GM12878 (cell line): Measurements from ENCODE around the gene TMEM41B. TPM values are rescaled to one million over a fixed set of nuclear protein-coding genes. Genes with fewer than 3 reads are reported as not detected.
A peak's percentile ranks its signal among the peaks of the same experiment; 100 is the strongest.

Experiments
- ATAC-seq: fragments of 200-7000 bp; cut with Tn5 transposase; 3 replicates; pipeline ENCODE4 v1.9.1; 2020; ENCODE audit warnings: mild to moderate bottlenecking, moderate library complexity
- BruUV-seq: library from RNA; stranded (reverse); fragments of 400-500 nt; replicated peaks from 2 replicates; lab custom pipeline; 2021; lab: Mats Ljungman, UMichigan
- CTCF ChIA-PET: fragments of 300-600 bp; sonication (Branson Sonifier 250); formaldehyde crosslinking; extraction: SDS; loops from one replicate; lab custom pipeline; 2021; ENCODE audit warnings: inconsistent platforms; lab: Yijun Ruan, JAX
- POLR2A ChIA-PET: fragments of 350-600 bp; formaldehyde crosslinking; extraction: SDS; loops from one replicate; lab custom pipeline; 2021; ENCODE audit warnings: inconsistent platforms; lab: Charles Lee
- RAD21 ChIA-PET: fragments of 300-600 bp; sonication (Branson Sonifier 250); formaldehyde crosslinking; loops from one replicate; lab custom pipeline; 2023; ENCODE audit warnings: antibody characterized with exemption; ENCODE audit not compliant: unreplicated experiment; lab: Charles Lee
- SMC1A ChIA-PET: fragments of 300-600 bp; sonication (Branson Sonifier 250); formaldehyde crosslinking; loops from one replicate; lab custom pipeline; 2023; ENCODE audit not compliant: unreplicated experiment, uncharacterized antibody; lab: Charles Lee
- DNase-seq: peaks from one replicate; pipeline ENCODE4 v3.0.0-alpha.2; 2011; ENCODE audit warnings: low read depth, low spot score
- FAIRE-seq: peaks from 3 replicates; lab custom pipeline; 2011; peaks lifted over from hg19 to GRCh38; lab: Jason Lieb, UNC
- H2AFZ ChIP-seq: 2 replicates; pipeline ENCODE4 v1.6.0; 2011; ENCODE audit warnings: low read depth, low read length, control low read depth; ENCODE audit not compliant: control insufficient read depth
- H3K27ac ChIP-seq: 2 replicates; pipeline ENCODE4 v1.5.1; 2011; ENCODE audit warnings: control low read depth; ENCODE audit not compliant: control insufficient read depth, insufficient read depth
- H3K27me3 ChIP-seq, 2 experiments: replicated peaks in 1 of 2; 2 replicates each; pipeline versions ENCODE4 v1.6.0 to v1.6.1; 2011; ENCODE audit warnings: low read length in 1 of 2; ENCODE audit not compliant: control insufficient read depth in 2 of 2, insufficient read depth in 2 of 2
- H3K36me3 ChIP-seq, 2 experiments: 2 replicates each; pipeline ENCODE4 v1.5.1; 2011; ENCODE audit warnings: low read length in 1 of 2; ENCODE audit not compliant: control insufficient read depth in 2 of 2, insufficient read depth in 2 of 2
- H3K4me1 ChIP-seq: 2 replicates; pipeline ENCODE4 v1.6.1; 2011; ENCODE audit warnings: mild to moderate bottlenecking, low read length, moderate library complexity, mixed read lengths; ENCODE audit not compliant: control insufficient read depth, insufficient read depth
- H3K4me2 ChIP-seq: 2 replicates; pipeline ENCODE4 v1.6.0; 2011; ENCODE audit warnings: control low read depth; ENCODE audit not compliant: control insufficient read depth, insufficient read depth
- H3K4me3 ChIP-seq: fragments of 200-600 bp; sonication (generic); 2 replicates; pipeline ENCODE4 v1.5.1; 2016
- H3K79me2 ChIP-seq: 2 replicates; pipeline ENCODE4 v1.6.0; 2011; ENCODE audit warnings: low read length; ENCODE audit not compliant: control insufficient read depth, insufficient read depth
- H3K9ac ChIP-seq: 2 replicates; pipeline ENCODE4 v1.8.0; 2011; ENCODE audit warnings: low read length, control low read depth, mixed read lengths; ENCODE audit not compliant: control insufficient read depth, insufficient read depth
- H3K9me3 ChIP-seq: replicated peaks from 3 replicates; pipeline ENCODE4 v1.5.1; 2011; ENCODE audit warnings: mild to moderate bottlenecking, low read length; ENCODE audit not compliant: control insufficient read depth, insufficient read depth
- H4K20me1 ChIP-seq: 2 replicates; pipeline ENCODE4 v1.6.0; 2011; ENCODE audit not compliant: control insufficient read depth, insufficient read depth
- CEBPB ChIP-seq, 2 experiments: fragments of 150-350 bp in 1 of 2; IDR thresholded peaks; 2 replicates each; pipeline ENCODE4 v1.6.1; 2012 to 2014; ENCODE audit warnings: low read depth in 2 of 2, low read length in 2 of 2, borderline replicate concordance in 1 of 2, inconsistent platforms in 1 of 2
- NR2F1 ChIP-seq: fragments of 450-650 bp; conservative IDR thresholded peaks from 2 replicates; pipeline ENCODE4 v1.6.1; 2017; ENCODE audit warnings: mild to moderate bottlenecking
- NRF1 ChIP-seq: conservative IDR thresholded peaks from 2 replicates; pipeline ENCODE4 v1.6.1; 2011; ENCODE audit warnings: mild to moderate bottlenecking, low read depth, low read length, improper control_type of control experiment
- PML ChIP-seq: IDR thresholded peaks from 2 replicates; pipeline ENCODE4 v1.6.1; 2012; ENCODE audit warnings: low read length, inconsistent platforms
- POLR2AphosphoS2 ChIP-seq: IDR thresholded peaks from 2 replicates; pipeline ENCODE4 v1.6.1; 2011; ENCODE audit warnings: low read depth, mild to moderate bottlenecking, low read length, improper control_type of control experiment, moderate library complexity
- RELA ChIP-seq: fragments of 450-650 bp; IDR thresholded peaks from 2 replicates; pipeline ENCODE4 v1.8.0; 2014; ENCODE audit warnings: borderline replicate concordance; ENCODE audit not compliant: partially characterized antibody
- ZNF384 ChIP-seq: IDR thresholded peaks from 2 replicates; pipeline ENCODE4 v1.6.1; 2012; ENCODE audit warnings: low read depth, mild to moderate bottlenecking, low read length, improper control_type of control experiment, borderline replicate concordance
- WGBS: methylation state at CpG from one replicate; pipeline ENCODE4 v1.1.6; 2016; ENCODE audit warnings: low lambda C conversion rate; ENCODE audit not compliant: insufficient replicate concordance, insufficient coverage; ENCODE audit errors: missing lambda C conversion rate; 5-methylcytosine and 5-hydroxymethylcytosine counted together
- in situ Hi-C: fragments of 300-500 bp; cut with MboI; formaldehyde crosslinking; loops from 9 replicates; pipeline ENCODE4 v1.14.3; 2018; ENCODE audit warnings: mixed read lengths
- intact Hi-C: fragments of 100-400 bp; cut with micrococcal nuclease; formaldehyde crosslinking; loops from one replicate; pipeline ENCODE4 v1.14.2; 2022; ENCODE audit not compliant: unreplicated experiment
- polyA plus RNA-seq, 11 experiments: library from polyadenylated mRNA; depleted of rRNA in 4 of 11; unstranded in 6 of 11; stranded (reverse) in 5 of 11; fragments of >200 nt; fragmentation: Nextera tagmentation in 4 of 11; fragmentation: Illumina TruSeq in 1 of 11; extraction: Ambion mirVana in 4 of 11; extraction: Trizol in 1 of 11; gene quantifications; 1 replicate in 1 of 11; 2 replicates in 10 of 11; pipeline versions ENCODE4 v1.2.1 to v1.2.3, GENCODE V29; 2011 to 2016; ENCODE audit warnings: inconsistent platforms in 2 of 11, missing spikeins in 2 of 11, low read depth in 1 of 11
- total RNA-seq, 4 experiments: library from RNA; depleted of rRNA in 3 of 4; stranded (reverse); fragments of >200 nt in 3 of 4; fragmentation: Illumina TruSeq in 1 of 4; extraction: Trizol in 1 of 4; gene quantifications; 2 replicates each; pipeline versions ENCODE4 v1.2.1 to v1.2.3, GENCODE V29; 2013 to 2021
- TF ChIP-seq, protein P1 (sequence below), 3 experiments: IDR thresholded peaks in 2 of 3; conservative IDR thresholded peaks in 1 of 3; 2 replicates each; pipeline ENCODE4 v1.5.1; 2011; ENCODE audit warnings: low read depth in 3 of 3, low read length in 3 of 3, mild to moderate bottlenecking in 3 of 3, control low read depth in 2 of 3, moderate library complexity in 2 of 3, inconsistent platforms in 1 of 3, mixed read lengths in 1 of 3; ENCODE audit not compliant: control insufficient read depth in 2 of 3, insufficient read depth in 1 of 3; ENCODE audit errors: extremely low read depth in 1 of 3
- TF ChIP-seq, protein P2 (sequence below): IDR thresholded peaks from 2 replicates; pipeline ENCODE4 v1.6.1; 2012; ENCODE audit warnings: low read length, inconsistent platforms
- TF ChIP-seq, protein P3 (sequence below): fragments of 450-650 bp; IDR thresholded peaks from 2 replicates; pipeline ENCODE4 v1.6.1; 2017; ENCODE audit warnings: mild to moderate bottlenecking, low read depth, inconsistent platforms; ENCODE audit not compliant: poor library complexity, severe bottlenecking
- TF ChIP-seq, protein P4 (sequence below): fragments of 450-650 bp; IDR thresholded peaks from 2 replicates; pipeline ENCODE4 v1.6.1; 2017; ENCODE audit warnings: mild to moderate bottlenecking
- TF ChIP-seq, protein P5 (sequence below): fragments of 450-650 bp; formaldehyde crosslinking; IDR thresholded peaks from 2 replicates; pipeline ENCODE4 v1.4.0; 2022; ENCODE audit warnings: mild to moderate bottlenecking, moderate library complexity

Gene TMEM41B
- total and polyA plus RNA-seq, 10 of the 15 experiments (the other 5 are each of a cell fraction or from before 2014, with no cell fraction given), result 8.0 to 31.0 (median 20.5) TPM

DNA sequence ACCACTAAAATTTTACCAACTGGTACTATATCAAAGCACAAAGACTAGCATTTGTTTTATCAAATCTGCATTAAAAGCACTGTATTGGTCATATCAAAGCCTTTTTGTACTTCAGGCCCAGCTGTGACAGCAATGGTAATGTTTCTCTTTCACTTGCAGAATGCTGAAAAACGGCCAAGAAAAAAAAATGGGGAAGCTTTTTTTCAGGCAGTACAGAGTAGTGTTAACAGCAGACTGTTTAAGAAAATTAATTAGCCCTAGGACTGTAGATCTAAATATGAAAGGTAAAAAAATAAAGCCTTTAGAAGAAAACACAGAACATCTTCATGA lies 82.6 kb downstream of the TMEM41B start:
- no peaks in the 10 kb centered on the region for H4K20me1 ChIP-seq
- H3K9ac ChIP-seq, result peak overlapping the region; percentile 50
- CTCF ChIA-PET, result interaction anchor here (0.7 kb wide), 1 partner anchor 8 kb away, joined by 3 read pairs; no protein-coding TSS in a partner anchor

More for the DNA sequence above, 82.6 kb downstream of the TMEM41B start:
- ATAC-seq, result peak; percentile 89
- Histone ChIP-seq H3K4me2 (peak overlapping the region; percentile 70), H3K79me2 (peaks cover 28% of the 10 kb centered on the region), H3K4me1 (peaks cover 3% of the 10 kb centered on the region; the same call in 1 of the 2 replicates), H3K36me3 (no peaks in the 10 kb centered on the region), H3K27ac (peak overlapping the region; percentile 49; the same call in 1 of the 2 replicates), H3K27me3 (no peaks in the 10 kb centered on the region), H3K9me3 (no peaks in the 10 kb centered on the region; the same call in 2 of the 3 replicates), H2AFZ (peak overlapping the region; percentile 25), H3K4me3 (0 out of 2 replicates have a peak overlapping the region, but pooled peaks have one; percentile 20)
- peak; percentile 23 for FAIRE-seq
- DNase-seq, result no peak
- no TSS peak for BruUV-seq
- 0% methylated on average over 1 of the region's 1 CpG for WGBS
- intact Hi-C loops, result no loop called here
- ChIA-PET SMC1A (interaction anchor here (0.6 to 2.6 kb wide), 9 partner anchors 8 to 30 kb away, joined by 3 to 10 read pairs (median 5); no protein-coding TSS in a partner anchor), POLR2A (interaction anchor here (0.5 to 1.2 kb wide), 3 partner anchors 9 to 37 kb away, joined by 3 to 5 read pairs (median 5); no protein-coding TSS in a partner anchor), RAD21 (interaction anchor here (1.1 to 3.8 kb wide), 5 partner anchors 9 to 275 kb away, joined by 3 to 20 read pairs (median 5); no protein-coding TSS in a partner anchor)
- in situ Hi-C loops, result no loop called here
- TF ChIP-seq NR2F1, result no peak
- TF ChIP-seq, protein P1, sequence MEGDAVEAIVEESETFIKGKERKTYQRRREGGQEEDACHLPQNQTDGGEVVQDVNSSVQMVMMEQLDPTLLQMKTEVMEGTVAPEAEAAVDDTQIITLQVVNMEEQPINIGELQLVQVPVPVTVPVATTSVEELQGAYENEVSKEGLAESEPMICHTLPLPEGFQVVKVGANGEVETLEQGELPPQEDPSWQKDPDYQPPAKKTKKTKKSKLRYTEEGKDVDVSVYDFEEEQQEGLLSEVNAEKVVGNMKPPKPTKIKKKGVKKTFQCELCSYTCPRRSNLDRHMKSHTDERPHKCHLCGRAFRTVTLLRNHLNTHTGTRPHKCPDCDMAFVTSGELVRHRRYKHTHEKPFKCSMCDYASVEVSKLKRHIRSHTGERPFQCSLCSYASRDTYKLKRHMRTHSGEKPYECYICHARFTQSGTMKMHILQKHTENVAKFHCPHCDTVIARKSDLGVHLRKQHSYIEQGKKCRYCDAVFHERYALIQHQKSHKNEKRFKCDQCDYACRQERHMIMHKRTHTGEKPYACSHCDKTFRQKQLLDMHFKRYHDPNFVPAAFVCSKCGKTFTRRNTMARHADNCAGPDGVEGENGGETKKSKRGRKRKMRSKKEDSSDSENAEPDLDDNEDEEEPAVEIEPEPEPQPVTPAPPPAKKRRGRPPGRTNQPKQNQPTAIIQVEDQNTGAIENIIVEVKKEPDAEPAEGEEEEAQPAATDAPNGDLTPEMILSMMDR (IDR thresholded peaks at IDR 0.05 in 2 of 3, conservative IDR thresholded peaks at IDR 0.05 in 1 of 3; ENCODE audit: control insufficient read depth in 2 of 3, extremely low read depth in 1 of 3, insufficient read depth in 1 of 3, low read depth in 3 of 3, low read length in 3 of 3), result no peak
- TF ChIP-seq, protein P2, sequence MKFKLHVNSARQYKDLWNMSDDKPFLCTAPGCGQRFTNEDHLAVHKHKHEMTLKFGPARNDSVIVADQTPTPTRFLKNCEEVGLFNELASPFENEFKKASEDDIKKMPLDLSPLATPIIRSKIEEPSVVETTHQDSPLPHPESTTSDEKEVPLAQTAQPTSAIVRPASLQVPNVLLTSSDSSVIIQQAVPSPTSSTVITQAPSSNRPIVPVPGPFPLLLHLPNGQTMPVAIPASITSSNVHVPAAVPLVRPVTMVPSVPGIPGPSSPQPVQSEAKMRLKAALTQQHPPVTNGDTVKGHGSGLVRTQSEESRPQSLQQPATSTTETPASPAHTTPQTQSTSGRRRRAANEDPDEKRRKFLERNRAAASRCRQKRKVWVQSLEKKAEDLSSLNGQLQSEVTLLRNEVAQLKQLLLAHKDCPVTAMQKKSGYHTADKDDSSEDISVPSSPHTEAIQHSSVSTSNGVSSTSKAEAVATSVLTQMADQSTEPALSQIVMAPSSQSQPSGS, result 0 out of 2 replicates have a peak, but pooled peaks have one; percentile 29
- no peak for TF ChIP-seq PML
- no peak for TF ChIP-seq POLR2AphosphoS2
- TF ChIP-seq NRF1, result no peak
- TF ChIP-seq, protein P3, sequence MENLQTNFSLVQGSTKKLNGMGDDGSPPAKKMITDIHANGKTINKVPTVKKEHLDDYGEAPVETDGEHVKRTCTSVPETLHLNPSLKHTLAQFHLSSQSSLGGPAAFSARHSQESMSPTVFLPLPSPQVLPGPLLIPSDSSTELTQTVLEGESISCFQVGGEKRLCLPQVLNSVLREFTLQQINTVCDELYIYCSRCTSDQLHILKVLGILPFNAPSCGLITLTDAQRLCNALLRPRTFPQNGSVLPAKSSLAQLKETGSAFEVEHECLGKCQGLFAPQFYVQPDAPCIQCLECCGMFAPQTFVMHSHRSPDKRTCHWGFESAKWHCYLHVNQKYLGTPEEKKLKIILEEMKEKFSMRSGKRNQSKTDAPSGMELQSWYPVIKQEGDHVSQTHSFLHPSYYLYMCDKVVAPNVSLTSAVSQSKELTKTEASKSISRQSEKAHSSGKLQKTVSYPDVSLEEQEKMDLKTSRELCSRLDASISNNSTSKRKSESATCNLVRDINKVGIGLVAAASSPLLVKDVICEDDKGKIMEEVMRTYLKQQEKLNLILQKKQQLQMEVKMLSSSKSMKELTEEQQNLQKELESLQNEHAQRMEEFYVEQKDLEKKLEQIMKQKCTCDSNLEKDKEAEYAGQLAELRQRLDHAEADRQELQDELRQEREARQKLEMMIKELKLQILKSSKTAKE, result no peak
- no peak for TF ChIP-seq CEBPB (IDR thresholded peaks at IDR 0.05; ENCODE audit: borderline replicate concordance in 1 of 2, low read depth in 2 of 2, low read length in 2 of 2)
- TF ChIP-seq, protein P4, sequence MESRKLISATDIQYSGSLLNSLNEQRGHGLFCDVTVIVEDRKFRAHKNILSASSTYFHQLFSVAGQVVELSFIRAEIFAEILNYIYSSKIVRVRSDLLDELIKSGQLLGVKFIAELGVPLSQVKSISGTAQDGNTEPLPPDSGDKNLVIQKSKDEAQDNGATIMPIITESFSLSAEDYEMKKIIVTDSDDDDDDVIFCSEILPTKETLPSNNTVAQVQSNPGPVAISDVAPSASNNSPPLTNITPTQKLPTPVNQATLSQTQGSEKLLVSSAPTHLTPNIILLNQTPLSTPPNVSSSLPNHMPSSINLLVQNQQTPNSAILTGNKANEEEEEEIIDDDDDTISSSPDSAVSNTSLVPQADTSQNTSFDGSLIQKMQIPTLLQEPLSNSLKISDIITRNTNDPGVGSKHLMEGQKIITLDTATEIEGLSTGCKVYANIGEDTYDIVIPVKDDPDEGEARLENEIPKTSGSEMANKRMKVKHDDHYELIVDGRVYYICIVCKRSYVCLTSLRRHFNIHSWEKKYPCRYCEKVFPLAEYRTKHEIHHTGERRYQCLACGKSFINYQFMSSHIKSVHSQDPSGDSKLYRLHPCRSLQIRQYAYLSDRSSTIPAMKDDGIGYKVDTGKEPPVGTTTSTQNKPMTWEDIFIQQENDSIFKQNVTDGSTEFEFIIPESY, result no peak
- peak; percentile 79 for TF ChIP-seq ZNF384
- TF ChIP-seq, protein P5, sequence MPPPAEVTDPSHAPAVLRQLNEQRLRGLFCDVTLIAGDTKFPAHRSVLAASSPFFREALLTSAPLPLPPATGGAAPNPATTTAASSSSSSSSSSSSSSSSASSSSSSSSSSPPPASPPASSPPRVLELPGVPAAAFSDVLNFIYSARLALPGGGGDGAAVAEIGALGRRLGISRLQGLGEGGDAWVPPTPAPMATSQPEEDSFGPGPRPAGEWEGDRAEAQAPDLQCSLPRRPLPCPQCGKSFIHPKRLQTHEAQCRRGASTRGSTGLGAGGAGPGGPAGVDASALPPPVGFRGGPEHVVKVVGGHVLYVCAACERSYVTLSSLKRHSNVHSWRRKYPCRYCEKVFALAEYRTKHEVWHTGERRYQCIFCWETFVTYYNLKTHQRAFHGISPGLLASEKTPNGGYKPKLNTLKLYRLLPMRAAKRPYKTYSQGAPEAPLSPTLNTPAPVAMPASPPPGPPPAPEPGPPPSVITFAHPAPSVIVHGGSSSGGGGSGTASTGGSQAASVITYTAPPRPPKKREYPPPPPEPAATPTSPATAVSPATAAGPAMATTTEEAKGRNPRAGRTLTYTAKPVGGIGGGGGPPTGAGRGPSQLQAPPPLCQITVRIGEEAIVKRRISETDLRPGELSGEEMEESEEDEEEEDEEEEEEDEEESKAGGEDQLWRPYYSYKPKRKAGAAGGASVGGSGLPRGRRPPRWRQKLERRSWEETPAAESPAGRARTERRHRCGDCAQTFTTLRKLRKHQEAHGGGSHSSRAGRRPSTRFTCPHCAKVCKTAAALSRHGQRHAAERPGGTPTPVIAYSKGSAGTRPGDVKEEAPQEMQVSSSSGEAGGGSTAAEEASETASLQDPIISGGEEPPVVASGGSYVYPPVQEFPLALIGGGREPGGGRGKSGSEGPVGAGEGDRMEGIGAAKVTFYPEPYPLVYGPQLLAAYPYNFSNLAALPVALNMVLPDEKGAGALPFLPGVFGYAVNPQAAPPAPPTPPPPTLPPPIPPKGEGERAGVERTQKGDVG, result no peak
- TF ChIP-seq RELA, result no peak
